ENCODE data around the gene PDE4B.

- TF ChIP-seq CTCF (conservative IDR thresholded peaks at IDR 0.05; ENCODE audit: low read depth, low read length) (no peak), EZH2 (IDR thresholded peaks at IDR 0.05; ENCODE audit: low read length, unreplicated experiment) (no peak), EZH2phosphoT487 (IDR thresholded peaks at IDR 0.05; ENCODE audit: borderline replicate concordance, low read length) (no peak)
Observed at GRCh38 chr1:66025188-66025587, 232.5 kb downstream of the PDE4B start.

Data from PC-3 (cell line).